Renal cortex interstitium (tissue), 11 donors: ENCODE results near the gene GRB7. TPM values are rescaled to one million over a fixed set of nuclear protein-coding genes. Genes with fewer than 3 reads are reported as not detected.
A peak's percentile ranks its signal among the peaks of the same experiment; 100 is the strongest.
"Not testable (repeated sequence)": the region's sequence is repeated elsewhere in the genome, so short reads cannot be mapped to it uniquely, and the experiment has no call there.

Experiments
- DNase-seq, 11 donors: peaks; one replicate each; pipeline ENCODE4 v3.0.0-alpha.2; 2013; ENCODE audit warnings: low read depth in 9 of 11, low spot score in 4 of 11; ENCODE audit errors: extremely low read depth in 1 of 11
- polyA plus RNA-seq, 3 donors: library from polyadenylated mRNA; unstranded; fragments of 120-200 nt; gene quantifications; one replicate each; pipeline ENCODE4 v1.2.1, GENCODE V29; 2013; ENCODE audit not compliant: insufficient read length in 3 of 3

The GRB7 gene
- polyA plus RNA-seq, 3 donors: 32.3 to 58.0 (median 36.9) TPM

DNA sequence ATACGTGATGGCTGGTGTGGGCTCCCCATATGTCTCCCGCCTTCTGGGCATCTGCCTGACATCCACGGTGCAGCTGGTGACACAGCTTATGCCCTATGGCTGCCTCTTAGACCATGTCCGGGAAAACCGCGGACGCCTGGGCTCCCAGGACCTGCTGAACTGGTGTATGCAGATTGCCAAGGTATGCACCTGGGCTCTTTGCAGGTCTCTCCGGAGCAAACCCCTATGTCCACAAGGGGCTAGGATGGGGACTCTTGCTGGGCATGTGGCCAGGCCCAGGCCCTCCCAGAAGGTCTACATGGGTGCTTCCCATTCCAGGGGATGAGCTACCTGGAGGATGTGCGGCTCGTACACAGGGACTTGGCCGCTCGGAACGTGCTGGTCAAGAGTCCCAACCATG is 13.0 kb upstream of the GRB7 start:
- DNase-seq: no peak

DNA sequence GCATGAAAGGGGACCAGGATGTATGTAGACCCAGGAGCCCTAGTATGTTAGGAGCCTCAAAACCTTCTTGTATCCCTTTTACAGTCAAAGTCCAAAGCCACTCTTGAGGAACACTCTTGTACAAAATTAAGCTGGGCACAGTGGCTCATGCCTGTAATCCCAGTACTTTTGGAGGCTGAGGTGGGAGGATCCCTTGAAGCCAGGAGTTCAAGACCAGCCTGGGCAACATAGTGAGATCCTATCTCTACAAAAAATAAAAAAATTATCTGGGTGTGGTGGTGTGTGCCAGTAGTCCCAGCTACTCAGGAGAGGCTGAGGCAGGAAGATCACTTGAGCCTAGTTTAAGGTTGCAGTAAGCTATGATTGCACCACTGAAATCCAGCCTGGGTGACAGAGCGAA is 11.8 kb upstream of the GRB7 start:
- DNase-seq: not testable (repeated sequence)

DNA sequence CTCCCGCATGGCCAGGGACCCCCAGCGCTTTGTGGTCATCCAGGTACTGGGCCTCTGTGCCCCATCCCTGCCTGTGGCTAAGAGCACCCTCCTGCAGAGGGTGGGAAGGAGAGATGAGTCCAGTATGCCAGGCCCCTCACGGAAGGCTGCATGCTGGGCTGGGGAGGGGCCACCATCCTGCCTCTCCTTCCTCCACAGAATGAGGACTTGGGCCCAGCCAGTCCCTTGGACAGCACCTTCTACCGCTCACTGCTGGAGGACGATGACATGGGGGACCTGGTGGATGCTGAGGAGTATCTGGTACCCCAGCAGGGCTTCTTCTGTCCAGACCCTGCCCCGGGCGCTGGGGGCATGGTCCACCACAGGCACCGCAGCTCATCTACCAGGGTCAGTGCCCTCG is 11.1 kb upstream of the GRB7 start:
- no peak for DNase-seq

DNA sequence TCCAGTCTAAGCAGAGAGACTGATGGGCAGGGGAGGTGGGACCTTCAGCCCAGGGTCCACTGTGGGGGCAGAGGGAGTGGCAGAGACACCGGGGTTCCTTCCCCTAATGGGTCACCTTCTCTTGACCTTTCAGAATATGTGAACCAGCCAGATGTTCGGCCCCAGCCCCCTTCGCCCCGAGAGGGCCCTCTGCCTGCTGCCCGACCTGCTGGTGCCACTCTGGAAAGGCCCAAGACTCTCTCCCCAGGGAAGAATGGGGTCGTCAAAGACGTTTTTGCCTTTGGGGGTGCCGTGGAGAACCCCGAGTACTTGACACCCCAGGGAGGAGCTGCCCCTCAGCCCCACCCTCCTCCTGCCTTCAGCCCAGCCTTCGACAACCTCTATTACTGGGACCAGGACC is 10.2 kb upstream of the GRB7 start:
- DNase-seq: no peak

DNA sequence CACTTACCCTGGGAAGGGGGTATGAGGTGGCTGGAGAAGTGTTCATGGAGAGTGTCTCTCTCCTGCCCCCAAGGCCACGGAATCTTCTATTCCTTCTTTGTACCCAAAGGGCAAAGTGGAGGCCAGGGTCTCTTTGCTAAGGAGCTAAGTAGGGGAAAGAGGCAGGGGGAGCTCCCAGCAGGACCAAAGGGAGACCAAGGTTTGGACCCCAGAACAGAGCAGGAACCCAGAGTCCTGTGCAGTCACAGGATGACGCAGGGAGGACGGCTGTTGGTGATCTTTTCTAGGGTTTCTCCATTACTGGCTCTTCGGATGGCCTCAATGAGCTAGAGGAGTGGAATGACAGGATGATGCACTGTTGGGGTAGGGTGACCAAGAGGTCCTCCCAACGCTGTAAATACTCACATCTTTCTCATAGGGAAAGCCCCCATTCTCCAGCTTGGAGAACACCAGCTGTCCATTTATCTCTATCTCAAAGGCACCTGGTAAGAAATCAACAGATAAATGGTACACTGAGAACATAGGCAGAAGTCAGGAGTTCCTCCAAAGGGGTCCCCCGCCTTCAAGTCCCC is 8.4 kb upstream of the GRB7 start:
- no peak for DNase-seq

DNA sequence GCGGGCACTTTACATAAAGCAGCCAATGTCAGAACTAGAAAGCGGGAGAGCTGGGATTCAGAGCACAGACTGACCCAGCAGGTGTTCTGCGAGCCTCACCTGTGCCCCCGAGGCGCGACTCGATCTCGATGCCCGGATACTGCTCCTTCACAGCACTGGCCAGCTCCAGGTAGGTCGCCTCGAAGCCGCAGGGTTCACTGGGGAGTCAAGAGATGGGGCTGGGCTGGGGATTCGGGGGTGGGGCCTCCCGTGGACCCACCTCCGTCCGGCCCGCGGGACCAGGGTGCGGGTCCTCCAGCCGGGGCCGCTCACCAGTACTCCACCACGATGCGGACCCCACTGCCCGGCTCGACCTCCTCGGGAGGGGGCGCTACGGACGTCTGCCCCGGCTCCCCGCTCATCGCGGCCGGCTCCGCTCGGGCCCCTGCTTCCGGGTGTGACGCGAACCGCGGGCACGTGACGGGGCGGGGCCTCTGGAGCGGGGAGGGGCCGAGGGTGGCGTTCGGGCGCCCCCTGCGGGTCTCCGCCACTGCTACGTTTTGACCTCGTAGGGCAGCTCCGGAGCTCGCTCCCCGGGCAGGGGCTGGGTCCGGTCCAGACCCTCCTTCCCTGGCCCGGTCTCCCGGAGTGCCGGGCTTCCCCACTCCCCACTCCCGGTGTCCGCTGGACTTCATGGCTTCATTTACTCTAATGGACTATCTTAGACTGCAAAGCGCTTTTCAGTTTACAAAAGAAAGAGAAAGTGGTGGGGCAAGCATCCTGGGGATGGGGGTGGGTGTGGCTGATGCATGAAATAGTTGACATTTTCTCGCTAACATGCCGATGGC is 7.4 kb upstream of the GRB7 start, which contains the start of gene MIEN1:
TSS of gene MIEN1 (minus strand) at position 438 of the 827 bp plus-strand sequence. CDS start at position 401, 37 bp downstream.
- peak in 3 of 11 donors; percentile 78 to 86 (median 82) for DNase-seq

DNA sequence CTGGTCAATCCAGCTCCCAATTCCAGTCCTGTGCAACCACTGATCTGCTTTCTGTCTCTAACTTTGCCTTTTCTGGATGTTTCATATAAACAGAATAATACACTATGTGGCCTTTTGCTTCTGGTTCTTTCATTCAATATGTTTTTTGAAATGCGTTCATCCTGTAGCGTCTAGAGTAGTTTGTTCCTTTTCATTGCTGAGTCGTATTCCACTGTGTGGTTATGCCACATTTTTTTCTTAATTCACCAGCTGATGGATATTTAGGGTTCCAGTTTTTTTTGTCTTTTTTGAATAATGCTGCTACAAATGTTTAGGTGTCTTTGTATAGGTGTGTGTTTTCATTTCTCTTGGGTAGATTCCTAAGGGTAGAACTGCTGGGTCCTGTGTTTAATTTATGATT is 5.2 kb upstream of the GRB7 start:
- DNase-seq: no peak

DNA sequence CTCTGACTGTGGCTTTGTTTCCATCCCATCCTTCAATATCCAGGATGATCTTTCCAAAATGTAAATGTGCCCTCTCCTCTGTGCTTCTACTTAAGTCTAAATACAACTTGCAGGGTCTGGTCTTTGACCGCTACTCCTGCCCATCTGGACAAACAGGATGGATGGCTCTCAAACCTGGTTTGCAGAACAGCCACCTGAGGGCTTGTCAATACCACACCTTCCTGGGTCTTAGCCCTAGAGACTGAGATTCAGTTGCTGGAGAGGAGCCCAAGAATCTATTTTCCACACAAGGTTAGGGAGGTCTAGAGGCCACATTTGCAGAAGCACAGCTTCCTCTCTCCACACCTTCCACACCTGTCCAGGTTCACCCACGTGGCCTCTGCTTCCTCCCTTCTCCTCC is 1.9 kb upstream of the GRB7 start:
- no peak for DNase-seq

DNA sequence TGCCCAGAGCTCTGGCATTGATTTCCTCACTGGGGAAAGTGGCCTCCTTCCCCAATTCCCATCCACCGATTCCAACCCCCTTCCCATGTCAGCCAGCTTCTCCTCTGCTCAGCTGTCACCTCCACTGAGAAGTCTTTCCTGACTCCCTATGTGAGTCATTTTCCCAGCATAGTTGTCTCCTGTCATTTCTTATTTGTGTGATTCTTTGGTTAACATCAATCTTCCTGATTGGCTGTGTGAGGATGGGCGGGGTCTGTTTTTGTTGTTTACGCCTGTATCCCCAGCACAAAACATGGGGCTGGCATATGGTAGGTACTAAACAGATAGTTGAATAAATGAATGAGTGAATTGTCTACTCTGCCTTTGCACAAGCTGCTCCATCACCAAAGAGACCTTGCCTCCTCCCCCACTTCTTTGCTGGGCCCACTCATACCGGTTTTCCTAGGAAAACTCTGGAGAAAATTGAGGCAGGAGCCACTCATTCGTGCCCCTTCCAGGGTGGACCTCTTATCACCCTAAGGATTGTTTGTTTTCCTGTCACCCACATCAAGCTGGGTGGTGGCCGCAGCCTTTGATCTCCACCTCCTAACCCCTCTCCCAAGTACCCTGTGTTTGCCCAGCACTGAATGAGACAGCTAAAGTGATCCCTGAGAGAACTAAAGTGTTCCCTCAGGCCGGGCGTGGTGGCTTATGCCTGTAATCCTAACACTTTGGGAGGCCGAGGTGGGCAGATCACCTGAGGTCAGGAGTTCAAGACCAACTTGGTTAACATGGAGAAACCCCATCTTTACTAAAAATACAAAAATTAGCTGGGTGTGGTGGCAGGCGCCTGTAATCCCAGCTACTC is 1.2 kb upstream of the GRB7 start:
- DNase-seq: no peak

DNA sequence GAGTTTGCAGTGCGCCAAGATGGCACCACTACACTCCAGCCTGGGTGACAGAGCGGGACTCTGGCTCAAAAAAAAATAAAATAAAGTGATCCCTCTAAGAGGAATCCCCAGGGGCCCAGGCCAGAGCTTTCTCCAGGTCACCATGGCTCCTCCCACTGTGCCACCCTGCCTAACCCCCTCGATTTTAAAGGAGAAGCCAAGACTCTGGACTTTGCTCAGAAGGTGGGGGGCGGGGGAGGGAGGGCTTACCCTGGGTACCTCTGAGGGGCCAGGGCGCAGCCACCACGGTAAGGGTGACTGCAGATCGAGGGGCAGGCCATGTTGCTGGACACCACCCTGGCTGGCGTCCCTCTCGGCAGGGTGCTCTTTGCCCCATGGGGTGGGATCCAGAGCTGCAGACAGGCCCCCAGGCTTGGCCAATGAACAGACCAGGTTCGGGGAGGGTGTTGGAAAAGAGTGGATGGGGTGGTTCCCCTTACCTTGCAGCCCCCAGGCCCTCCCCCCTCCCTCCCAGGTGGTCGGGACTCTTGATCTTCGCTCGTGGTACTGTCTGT is 455 bp upstream of the GRB7 start:
- DNase-seq: no peak

DNA sequence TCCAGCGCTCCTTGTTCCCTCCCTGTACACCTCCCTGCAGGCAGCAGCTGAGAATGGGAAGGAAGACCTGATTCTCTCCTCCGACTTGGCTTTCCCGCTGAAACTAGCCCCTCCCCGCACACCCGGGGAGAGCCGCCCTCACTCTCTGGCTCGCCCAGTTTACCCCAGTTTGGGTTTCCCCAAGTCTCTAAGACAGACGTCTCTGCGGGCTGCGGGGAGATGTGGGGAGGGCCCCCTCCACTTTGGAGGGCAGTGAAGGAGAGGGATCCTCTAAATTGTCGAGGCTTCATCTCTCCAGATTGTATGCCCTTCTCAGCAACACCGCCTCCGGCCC is 797 bp downstream of the GRB7 start:
- DNase-seq: no peak

DNA sequence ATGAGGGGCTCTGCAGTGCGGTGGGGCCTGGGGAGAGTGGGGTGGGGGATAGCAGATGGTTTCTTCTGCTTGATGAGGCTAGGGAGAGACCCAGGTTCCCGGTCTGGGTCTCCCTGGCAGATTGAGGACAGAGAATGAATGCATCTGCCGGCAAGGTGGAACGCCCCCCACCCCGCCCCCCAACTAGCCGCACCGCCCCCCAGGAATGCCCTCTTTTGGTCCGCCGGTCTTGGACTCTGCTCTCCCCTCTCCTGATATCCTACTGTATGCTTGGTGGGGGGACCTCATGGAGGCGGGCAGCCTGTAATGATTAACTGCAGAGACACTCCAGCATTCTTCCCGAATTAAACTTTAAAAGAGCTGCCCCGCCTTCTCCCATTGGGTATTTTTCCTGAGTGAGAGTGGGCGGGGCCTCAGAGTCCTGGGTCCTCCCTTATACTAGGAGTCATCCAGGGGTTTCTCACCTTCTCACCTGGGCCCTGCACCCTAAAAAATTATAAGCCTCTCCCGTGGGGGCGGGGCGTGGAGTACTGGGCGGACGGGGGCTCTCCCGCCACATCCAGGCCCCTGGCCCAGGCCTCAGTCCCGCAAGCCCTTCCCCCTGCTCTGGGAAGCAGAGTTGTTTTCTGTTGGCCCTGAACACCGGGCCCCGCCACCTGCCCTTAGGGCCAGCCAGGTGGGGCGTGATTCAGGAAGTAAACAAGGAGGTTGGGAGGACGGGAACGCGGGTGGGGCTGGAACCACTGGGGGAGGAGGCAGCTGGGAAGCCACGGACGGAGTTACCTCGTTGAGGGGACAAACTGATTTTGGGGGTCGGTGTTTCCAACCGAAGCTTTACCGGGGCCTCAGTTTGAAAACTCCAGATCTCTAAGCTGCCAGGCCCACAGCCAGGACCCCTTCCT is 1.5 kb downstream of the GRB7 start:
- DNase-seq: peak in 4 of 11 donors; percentile 66 to 92 (median 81)

DNA sequence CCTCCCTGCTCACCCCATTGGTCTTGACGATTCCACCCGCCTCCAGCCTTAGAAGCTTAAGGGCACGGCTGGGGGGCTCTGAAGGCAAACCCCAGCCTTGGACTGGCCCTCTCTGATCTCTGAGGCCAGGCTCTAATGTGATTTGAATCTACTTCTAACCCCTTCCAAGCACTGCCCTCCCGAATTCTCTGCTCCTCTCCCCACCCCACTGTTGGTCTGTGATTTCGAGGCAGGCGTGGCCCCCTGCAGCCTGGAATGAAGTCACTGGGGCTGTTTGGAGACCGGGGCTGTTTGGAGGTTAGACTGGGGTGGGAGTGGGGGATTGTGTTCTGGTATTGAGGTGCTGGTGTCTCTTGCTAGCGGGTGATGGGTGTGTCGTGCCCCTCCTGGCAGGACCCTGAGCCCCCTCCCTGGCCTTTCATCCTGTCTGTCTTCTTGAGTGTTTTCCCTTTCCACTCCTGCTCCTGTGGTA is 2.2 kb downstream of the GRB7 start:
- DNase-seq: no peak

DNA sequence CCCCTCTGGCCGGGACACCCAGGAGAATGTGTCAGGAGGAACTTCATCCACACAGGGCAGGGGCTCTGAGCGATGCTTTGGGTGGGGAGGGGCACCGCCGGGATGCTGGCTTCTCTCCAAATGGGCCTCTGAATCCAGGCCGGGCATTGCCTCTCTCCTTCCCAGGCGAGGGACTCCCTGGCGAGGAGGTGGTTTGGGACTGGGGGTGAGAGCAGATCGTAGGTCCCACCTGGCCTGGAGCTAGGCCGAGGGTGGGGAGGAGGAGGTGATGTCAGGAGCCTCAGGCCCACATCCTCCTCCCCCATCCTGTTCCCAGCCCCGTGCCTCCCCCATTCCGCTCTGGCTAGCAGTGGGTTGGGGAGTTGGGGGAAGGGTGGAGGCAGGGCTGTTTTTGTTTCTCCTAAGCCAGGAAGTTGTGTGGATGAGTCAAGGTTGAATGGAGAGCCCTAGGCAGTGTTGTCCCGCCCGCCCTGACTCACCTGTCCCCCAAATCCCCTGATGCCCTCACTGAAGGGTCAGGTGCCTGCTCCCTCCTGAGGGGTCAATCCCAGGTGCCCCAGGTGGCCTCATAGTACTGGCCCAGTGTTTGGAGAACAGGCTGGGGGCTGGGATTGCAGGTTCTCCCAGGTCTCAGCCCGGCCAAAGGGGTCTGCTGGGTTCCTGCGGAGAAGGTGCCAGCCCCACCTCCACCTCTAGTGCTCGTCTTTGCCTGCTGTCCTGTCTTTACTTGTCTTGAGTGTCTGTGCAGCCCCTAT is 2.8 kb downstream of the GRB7 start:
- peak in 2 of 11 donors; percentile 70 to 76 for DNase-seq

DNA sequence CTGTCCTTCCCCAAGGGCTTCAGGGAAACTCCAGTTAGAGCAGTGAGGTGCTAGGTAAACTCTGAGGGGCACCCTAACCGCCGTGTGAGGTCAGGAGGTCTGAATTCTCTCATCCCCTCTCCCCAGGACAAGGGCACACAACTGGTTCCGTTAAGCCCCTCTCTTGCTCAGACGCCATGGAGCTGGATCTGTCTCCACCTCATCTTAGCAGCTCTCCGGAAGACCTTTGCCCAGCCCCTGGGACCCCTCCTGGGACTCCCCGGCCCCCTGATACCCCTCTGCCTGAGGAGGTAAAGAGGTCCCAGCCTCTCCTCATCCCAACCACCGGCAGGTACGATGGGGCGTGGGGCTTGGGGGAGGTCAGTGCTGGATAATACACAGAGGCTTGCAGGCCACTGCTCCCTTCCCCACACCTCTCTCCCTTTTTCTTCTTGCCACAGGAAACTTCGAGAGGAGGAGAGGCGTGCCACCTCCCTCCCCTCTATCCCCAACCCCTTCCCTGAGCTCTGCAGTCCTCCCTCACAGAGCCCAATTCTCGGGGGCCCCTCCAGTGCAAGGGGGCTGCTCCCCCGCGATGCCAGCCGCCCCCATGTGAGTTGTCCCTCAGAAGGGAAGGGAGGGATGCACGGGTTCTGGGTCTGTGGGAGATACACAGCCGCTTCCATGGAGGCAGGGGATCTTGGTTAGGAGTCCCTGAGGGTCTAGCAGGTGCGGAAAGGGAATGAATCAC is 4.6 kb downstream of the GRB7 start:
- DNase-seq: no peak

DNA sequence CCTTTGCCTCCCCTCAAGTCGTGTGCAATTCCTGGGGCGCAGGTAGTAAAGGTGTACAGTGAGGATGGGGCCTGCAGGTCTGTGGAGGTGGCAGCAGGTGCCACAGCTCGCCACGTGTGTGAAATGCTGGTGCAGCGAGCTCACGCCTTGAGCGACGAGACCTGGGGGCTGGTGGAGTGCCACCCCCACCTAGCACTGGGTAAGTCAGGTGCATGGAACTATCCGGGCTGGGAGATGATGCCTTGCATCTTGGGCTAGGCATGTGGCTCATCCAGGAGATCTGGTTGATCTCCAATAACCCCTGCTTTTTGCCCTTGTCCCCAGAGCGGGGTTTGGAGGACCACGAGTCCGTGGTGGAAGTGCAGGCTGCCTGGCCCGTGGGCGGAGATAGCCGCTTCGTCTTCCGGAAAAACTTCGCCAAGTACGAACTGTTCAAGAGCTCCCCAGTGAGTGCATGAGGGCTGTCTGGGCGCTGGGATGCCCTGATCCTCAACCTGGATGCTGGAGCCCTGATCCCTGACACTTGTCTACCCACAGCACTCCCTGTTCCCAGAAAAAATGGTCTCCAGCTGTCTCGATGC is 5.2 kb downstream of the GRB7 start:
- no peak for DNase-seq
